HepG2 (cell line): Measurements from ENCODE around the gene FMO1. TPM values are rescaled to one million over a fixed set of nuclear protein-coding genes. Genes with fewer than 3 reads are reported as not detected.

ENCODE experiments used
- ATAC-seq: fragments of 200-7000 bp; cut with Tn5 transposase; 3 replicates; pipeline ENCODE4 v1.9.1; 2020; ENCODE audit warnings: mild to moderate bottlenecking, moderate library complexity
- BruUV-seq: library from RNA; stranded (reverse); fragments of 400-500 nt; replicated peaks from 2 replicates; lab custom pipeline; 2021; lab: Mats Ljungman, UMichigan
- CTCF ChIA-PET: fragments of 300-600 bp; formaldehyde crosslinking; extraction: SDS; loops from one replicate; lab custom pipeline; 2021; ENCODE audit warnings: low total read pairs, inconsistent platforms, low intra/inter-chr PET ratio; lab: Yijun Ruan, JAX
- POLR2A ChIA-PET: fragments of 350-600 bp; sonication (Branson Sonifier 250); formaldehyde crosslinking; loops from one replicate; lab custom pipeline; 2020; ENCODE audit warnings: antibody characterized with exemption, inconsistent platforms; lab: Yijun Ruan, JAX
- DNase-seq: peaks from one replicate; pipeline ENCODE4 v3.0.0-alpha.2; 2015; ENCODE audit warnings: low spot score
- FAIRE-seq: peaks from 3 replicates; lab custom pipeline; 2011; peaks lifted over from hg19 to GRCh38; lab: Jason Lieb, UNC
- H2AFZ ChIP-seq: one replicate; pipeline ENCODE4 v1.6.1; 2011; ENCODE audit warnings: low read length, inconsistent platforms
- H3K27ac ChIP-seq: fragments of 300-600 bp; 3 replicates; pipeline ENCODE4 v1.8.0; 2011; ENCODE audit warnings: mixed run types, mild to moderate bottlenecking, mixed read lengths, low read length, inconsistent platforms; ENCODE audit not compliant: insufficient read depth; ENCODE audit errors: extremely low read length
- H3K27me3 ChIP-seq, 2 experiments: fragments of 200-600 bp in 1 of 2; 2 replicates in 1 of 2; 3 replicates in 1 of 2; pipeline versions ENCODE4 v1.6.0 to v1.8.0; 2011; ENCODE audit warnings: low read length in 2 of 2, mild to moderate bottlenecking in 2 of 2, moderate library complexity in 2 of 2, inconsistent platforms in 1 of 2; ENCODE audit not compliant: insufficient read depth in 2 of 2, control insufficient read depth in 1 of 2
- H3K36me3 ChIP-seq, 2 experiments: fragments of 200-600 bp in 1 of 2; replicated peaks in 1 of 2; 2 replicates in 1 of 2; 3 replicates in 1 of 2; pipeline versions ENCODE4 v1.5.1 to v1.8.0; 2011; ENCODE audit warnings: low read length in 2 of 2, inconsistent platforms in 1 of 2; ENCODE audit not compliant: insufficient read depth in 2 of 2, control insufficient read depth in 1 of 2
- H3K4me1 ChIP-seq: 2 replicates; pipeline ENCODE4 v1.5.1; 2012; ENCODE audit warnings: low read length, inconsistent platforms; ENCODE audit not compliant: insufficient read depth
- H3K4me2 ChIP-seq: 2 replicates; pipeline ENCODE4 v1.6.0; 2011; ENCODE audit warnings: low read depth, low read length, inconsistent platforms
- H3K4me3 ChIP-seq, 3 experiments: fragments of 200-600 bp in 1 of 3; sonication (generic), shearing (Covaris generic) in 1 of 3; replicated peaks in 1 of 3; 2 replicates each; pipeline ENCODE4 v1.5.1; 2011 to 2016; ENCODE audit warnings: low read length in 3 of 3, inconsistent platforms in 2 of 3, low read depth in 2 of 3, mild to moderate bottlenecking in 2 of 3, control low read depth in 1 of 3, mixed read lengths in 1 of 3; ENCODE audit not compliant: insufficient read depth in 1 of 3
- H3K79me2 ChIP-seq: one replicate; pipeline ENCODE4 v1.6.1; 2011; ENCODE audit warnings: low read length, inconsistent platforms; ENCODE audit not compliant: insufficient read depth
- H3K9ac ChIP-seq: 2 replicates; pipeline ENCODE4 v1.6.0; 2011; ENCODE audit warnings: mild to moderate bottlenecking, low read depth, low read length, inconsistent platforms; ENCODE audit not compliant: insufficient read depth
- H3K9me3 ChIP-seq: 2 replicates; pipeline ENCODE4 v1.5.1; 2012; ENCODE audit warnings: mild to moderate bottlenecking, low read length
- H4K20me1 ChIP-seq: 2 replicates; pipeline ENCODE4 v1.6.0; 2011; ENCODE audit warnings: inconsistent platforms, mild to moderate bottlenecking, low read length, moderate library complexity; ENCODE audit not compliant: insufficient read depth
- ATF7-NPFF ChIP-seq: sonication (generic); formaldehyde crosslinking; IDR thresholded peaks from 2 replicates; pipeline ENCODE4 v1.8.1; 2023; ENCODE audit warnings: mild to moderate bottlenecking, low read depth, missing genetic modification reagents, moderate library complexity
- BCL6 ChIP-seq: IDR thresholded peaks from 2 replicates; pipeline ENCODE4 v1.6.1; 2016; ENCODE audit warnings: missing genetic modification reagents, missing compliant biosample characterization
- CBX5 ChIP-seq: sonication (generic); formaldehyde crosslinking; IDR thresholded peaks from 2 replicates; pipeline ENCODE4 v1.4.0; 2020; ENCODE audit warnings: missing genetic modification reagents, borderline replicate concordance
- CTCF ChIP-seq: sonication (generic); formaldehyde crosslinking; IDR thresholded peaks from 2 replicates; pipeline ENCODE4 v1.5.0; 2020; ENCODE audit warnings: mild to moderate bottlenecking, missing genetic modification reagents, moderate library complexity
- GMEB1 ChIP-seq: sonication (generic); formaldehyde crosslinking; IDR thresholded peaks from 2 replicates; pipeline ENCODE4 v1.5.1; 2020; ENCODE audit warnings: missing genetic modification reagents, mild to moderate bottlenecking, borderline replicate concordance
- RCOR2 ChIP-seq: IDR thresholded peaks from 2 replicates; pipeline ENCODE4 v1.6.1; 2016; ENCODE audit warnings: missing biosample characterization, missing genetic modification reagents
- STAG1 ChIP-seq: sonication (generic); formaldehyde crosslinking; IDR thresholded peaks from 2 replicates; pipeline ENCODE4 v1.4.0; 2020; ENCODE audit warnings: missing genetic modification reagents
- ZNF33B ChIP-seq: sonication (generic); formaldehyde crosslinking; IDR thresholded peaks from 2 replicates; pipeline ENCODE4 v1.5.1; 2020; ENCODE audit warnings: mild to moderate bottlenecking, missing genetic modification reagents
- ZNF484 ChIP-seq: sonication (generic); formaldehyde crosslinking; IDR thresholded peaks from 2 replicates; pipeline ENCODE4 v1.5.1; 2020; ENCODE audit warnings: mild to moderate bottlenecking, low read depth, missing genetic modification reagents, borderline replicate concordance
- WGBS: methylation state at CpG from one replicate; pipeline ENCODE4 v1.1.6; 2017; ENCODE audit warnings: low lambda C conversion rate; 5-methylcytosine and 5-hydroxymethylcytosine counted together
- in situ Hi-C: cut with HindIII; loops from 2 replicates; pipeline ENCODE4 v1.10.0; 2017; ENCODE audit warnings: low pct_unique_long_range_greater_than_20kb; ENCODE audit not compliant: extremely low pct_ligation_motif_present
- intact Hi-C: fragments of 100-400 bp; cut with micrococcal nuclease; formaldehyde crosslinking; loops from one replicate; pipeline ENCODE4 v1.10.0; 2022; ENCODE audit not compliant: unreplicated experiment
- polyA plus RNA-seq, 8 experiments: library from polyadenylated mRNA; depleted of rRNA in 3 of 8; stranded (reverse) in 7 of 8; unstranded in 1 of 8; fragments of >200 nt; fragmentation: Illumina TruSeq in 4 of 8; extraction: Trizol in 4 of 8; gene quantifications; 2 replicates each; pipeline versions ENCODE4 v1.2.1 to v1.2.3, GENCODE V29; 2011 to 2016; ENCODE audit warnings: low read depth in 4 of 8, missing spikeins in 1 of 8, mixed read lengths in 1 of 8; ENCODE audit not compliant: insufficient read depth in 1 of 8
- total RNA-seq, 5 experiments: library from RNA; depleted of rRNA; stranded (reverse); fragments of >200 nt; fragmentation: Illumina TruSeq; extraction: Trizol; gene quantifications; 2 replicates each; pipeline ENCODE4 v1.2.3, GENCODE V29; 2016; ENCODE audit warnings: low read depth in 1 of 5
- TF ChIP-seq, protein P1 (sequence below): sonication (generic); formaldehyde crosslinking; IDR thresholded peaks from 2 replicates; pipeline ENCODE4 v1.5.0; 2020; ENCODE audit warnings: mild to moderate bottlenecking, missing genetic modification reagents, borderline replicate concordance
- TF ChIP-seq, protein P2 (sequence below): sonication (generic); formaldehyde crosslinking; IDR thresholded peaks from 2 replicates; pipeline ENCODE4 v1.4.0; 2020; ENCODE audit warnings: mild to moderate bottlenecking, missing genetic modification reagents

FMO1 gene
- total and polyA plus RNA-seq, 2 of the 13 experiments (the other 11 are each of a cell fraction or from before 2014, with no cell fraction given): not detected

- Histone ChIP-seq H3K9ac (no peak overlapping the region), H2AFZ (no peak overlapping the region), H3K4me3 (no peak overlapping the region), H3K36me3 (no peaks in the 10 kb centered on the region), H3K27ac (no peak overlapping the region), H3K79me2 (no peaks in the 10 kb centered on the region), H4K20me1 (no peaks in the 10 kb centered on the region), H3K4me1 (no peaks in the 10 kb centered on the region), H3K27me3 (peaks cover 0 to 8% of the 10 kb centered on the region in 2 experiments; a peak in 2 of 5 replicates), H3K4me2 (no peak overlapping the region), H3K9me3 (no peaks in the 10 kb centered on the region)
- ChIA-PET CTCF (interaction anchor here (1.8 kb wide), 1 partner anchor 68 kb away, joined by 7 read pairs; the partner anchor contains the start of gene FMO4), POLR2A (no interaction called here)
- ATAC-seq: peak; percentile 92
- DNase-seq: peak; percentile 25
- intact Hi-C loops: loop anchor here (1.0 kb wide), 2 partner anchors 69 to 160 kb away; partner anchors contain the start of gene FMO4
- BruUV-seq: no TSS peak
- in situ Hi-C loops: no loop called here
- WGBS: 33% methylated on average over 6 of the region's 6 CpGs
- peak; percentile 79 for FAIRE-seq
- TF ChIP-seq, protein P1, sequence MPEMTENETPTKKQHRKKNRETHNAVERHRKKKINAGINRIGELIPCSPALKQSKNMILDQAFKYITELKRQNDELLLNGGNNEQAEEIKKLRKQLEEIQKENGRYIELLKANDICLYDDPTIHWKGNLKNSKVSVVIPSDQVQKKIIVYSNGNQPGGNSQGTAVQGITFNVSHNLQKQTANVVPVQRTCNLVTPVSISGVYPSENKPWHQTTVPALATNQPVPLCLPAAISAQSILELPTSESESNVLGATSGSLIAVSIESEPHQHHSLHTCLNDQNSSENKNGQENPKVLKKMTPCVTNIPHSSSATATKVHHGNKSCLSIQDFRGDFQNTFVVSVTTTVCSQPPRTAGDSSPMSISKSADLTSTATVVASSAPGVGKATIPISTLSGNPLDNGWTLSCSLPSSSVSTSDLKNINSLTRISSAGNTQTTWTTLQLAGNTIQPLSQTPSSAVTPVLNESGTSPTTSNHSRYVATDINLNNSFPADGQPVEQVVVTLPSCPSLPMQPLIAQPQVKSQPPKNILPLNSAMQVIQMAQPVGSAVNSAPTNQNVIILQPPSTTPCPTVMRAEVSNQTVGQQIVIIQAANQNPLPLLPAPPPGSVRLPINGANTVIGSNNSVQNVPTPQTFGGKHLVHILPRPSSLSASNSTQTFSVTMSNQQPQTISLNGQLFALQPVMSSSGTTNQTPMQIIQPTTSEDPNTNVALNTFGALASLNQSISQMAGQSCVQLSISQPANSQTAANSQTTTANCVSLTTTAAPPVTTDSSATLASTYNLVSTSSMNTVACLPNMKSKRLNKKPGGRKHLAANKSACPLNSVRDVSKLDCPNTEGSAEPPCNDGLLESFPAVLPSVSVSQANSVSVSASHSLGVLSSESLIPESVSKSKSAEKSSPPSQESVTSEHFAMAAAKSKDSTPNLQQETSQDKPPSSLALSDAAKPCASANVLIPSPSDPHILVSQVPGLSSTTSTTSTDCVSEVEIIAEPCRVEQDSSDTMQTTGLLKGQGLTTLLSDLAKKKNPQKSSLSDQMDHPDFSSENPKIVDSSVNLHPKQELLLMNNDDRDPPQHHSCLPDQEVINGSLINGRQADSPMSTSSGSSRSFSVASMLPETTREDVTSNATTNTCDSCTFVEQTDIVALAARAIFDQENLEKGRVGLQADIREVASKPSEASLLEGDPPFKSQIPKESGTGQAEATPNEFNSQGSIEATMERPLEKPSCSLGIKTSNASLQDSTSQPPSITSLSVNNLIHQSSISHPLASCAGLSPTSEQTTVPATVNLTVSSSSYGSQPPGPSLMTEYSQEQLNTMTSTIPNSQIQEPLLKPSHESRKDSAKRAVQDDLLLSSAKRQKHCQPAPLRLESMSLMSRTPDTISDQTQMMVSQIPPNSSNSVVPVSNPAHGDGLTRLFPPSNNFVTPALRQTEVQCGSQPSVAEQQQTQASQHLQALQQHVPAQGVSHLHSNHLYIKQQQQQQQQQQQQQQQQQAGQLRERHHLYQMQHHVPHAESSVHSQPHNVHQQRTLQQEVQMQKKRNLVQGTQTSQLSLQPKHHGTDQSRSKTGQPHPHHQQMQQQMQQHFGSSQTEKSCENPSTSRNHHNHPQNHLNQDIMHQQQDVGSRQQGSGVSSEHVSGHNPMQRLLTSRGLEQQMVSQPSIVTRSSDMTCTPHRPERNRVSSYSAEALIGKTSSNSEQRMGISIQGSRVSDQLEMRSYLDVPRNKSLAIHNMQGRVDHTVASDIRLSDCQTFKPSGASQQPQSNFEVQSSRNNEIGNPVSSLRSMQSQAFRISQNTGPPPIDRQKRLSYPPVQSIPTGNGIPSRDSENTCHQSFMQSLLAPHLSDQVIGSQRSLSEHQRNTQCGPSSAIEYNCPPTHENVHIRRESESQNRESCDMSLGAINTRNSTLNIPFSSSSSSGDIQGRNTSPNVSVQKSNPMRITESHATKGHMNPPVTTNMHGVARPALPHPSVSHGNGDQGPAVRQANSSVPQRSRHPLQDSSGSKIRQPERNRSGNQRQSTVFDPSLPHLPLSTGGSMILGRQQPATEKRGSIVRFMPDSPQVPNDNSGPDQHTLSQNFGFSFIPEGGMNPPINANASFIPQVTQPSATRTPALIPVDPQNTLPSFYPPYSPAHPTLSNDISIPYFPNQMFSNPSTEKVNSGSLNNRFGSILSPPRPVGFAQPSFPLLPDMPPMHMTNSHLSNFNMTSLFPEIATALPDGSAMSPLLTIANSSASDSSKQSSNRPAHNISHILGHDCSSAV: no peak
- peak; percentile 53 for TF ChIP-seq BCL6 (CRISPR knock-in tag)
- no peak for TF ChIP-seq ZNF484
- TF ChIP-seq CBX5 (CRISPR knock-in tag): no peak
- TF ChIP-seq STAG1 (CRISPR knock-in tag): peak; percentile 41
- TF ChIP-seq, protein P2, sequence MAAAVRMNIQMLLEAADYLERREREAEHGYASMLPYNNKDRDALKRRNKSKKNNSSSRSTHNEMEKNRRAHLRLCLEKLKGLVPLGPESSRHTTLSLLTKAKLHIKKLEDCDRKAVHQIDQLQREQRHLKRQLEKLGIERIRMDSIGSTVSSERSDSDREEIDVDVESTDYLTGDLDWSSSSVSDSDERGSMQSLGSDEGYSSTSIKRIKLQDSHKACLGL (CRISPR knock-in tag): no peak
- peak; percentile 71 for TF ChIP-seq CTCF (CRISPR knock-in tag)
- TF ChIP-seq ZNF33B: no peak
- TF ChIP-seq RCOR2 (CRISPR knock-in tag): no peak
- no peak for TF ChIP-seq GMEB1 (CRISPR knock-in tag)
- TF ChIP-seq ATF7-NPFF: no peak
Measured at GRCh38 chr1:171245458-171246064, 2.7 kb upstream of the FMO1 start.
